Retinal pigment epithelial cell (primary cell): ENCODE results near the gene GLCCI1.

Experiments used
- DNase-seq: peaks from one replicate; pipeline ENCODE4 v3.0.0-alpha.2; 2010; ENCODE audit warnings: low read depth
- H3K4me3 ChIP-seq: 2 replicates; pipeline ENCODE4 v1.5.1; 2011; ENCODE audit warnings: mild to moderate bottlenecking, low read length, control low read depth, moderate library complexity
- CTCF ChIP-seq: conservative IDR thresholded peaks from 2 replicates; pipeline ENCODE4 v1.5.1; 2011; ENCODE audit warnings: low read depth, low read length, control low read depth, inconsistent platforms

Gene GLCCI1

GRCh38 chr7:8135417-8135816 is 166.8 kb downstream of the GLCCI1 start:
- no peak for TF ChIP-seq CTCF
- no peak for DNase-seq
- H3K4me3 ChIP-seq: no peak overlapping the region

- no peak overlapping the region for H3K4me3 ChIP-seq
- TF ChIP-seq CTCF: no peak
- DNase-seq: no peak
Observed at GRCh38 chr7:8136051-8136730, 167.6 kb downstream of the GLCCI1 start.
